Right renal pelvis (tissue), 4 donors: ENCODE measurements around the gene PAGE1. TPM values are rescaled to one million over a fixed set of nuclear protein-coding genes. Genes with fewer than 3 reads are reported as not detected.

Experiments
- polyA plus RNA-seq, 4 donors: library from polyadenylated mRNA; unstranded; fragments of 120-200 nt; gene quantifications; one replicate each; pipeline ENCODE4 v1.2.1, GENCODE V29; 2013; ENCODE audit not compliant: insufficient read length in 4 of 4

Gene PAGE1
- polyA plus RNA-seq, 4 donors: not detected

Other genes starting within 250 kb of the PAGE1 start
- not detected for gene GAGE12C, start 163.8 kb downstream of the PAGE1 start, polyA plus RNA-seq
- gene GAGE12D, start 154.3 kb downstream of the PAGE1 start, polyA plus RNA-seq: not detected
- gene GAGE12E, start 144.7 kb downstream of the PAGE1 start, polyA plus RNA-seq: under 1 TPM in 1 of 4 donors, not detected in 3; 0.51 TPM
- gene GAGE12F, start 135.1 kb downstream of the PAGE1 start, polyA plus RNA-seq: not detected
- gene GAGE12G, start 125.6 kb downstream of the PAGE1 start, polyA plus RNA-seq: not detected
- gene GAGE12H, start 116.0 kb downstream of the PAGE1 start, polyA plus RNA-seq: not detected
- not detected for gene GAGE2A, start 106.5 kb downstream of the PAGE1 start, polyA plus RNA-seq
- not detected for gene GAGE1, start 97.0 kb downstream of the PAGE1 start, polyA plus RNA-seq
- 1 to 10 TPM in 2 of 4 donors, under 1 TPM in 2; 0.79 to 1.6 (median 1.2) TPM for gene PAGE4, start 133.3 kb upstream of the PAGE1 start, polyA plus RNA-seq
- gene USP27X, start 183.5 kb upstream of the PAGE1 start, polyA plus RNA-seq: 10 to 100 TPM; 10.3 to 14.1 (median 12.1) TPM
- gene CLCN5, start 226.6 kb upstream of the PAGE1 start, polyA plus RNA-seq: 10 to 100 TPM; 73.0 to 89.3 (median 81.3) TPM